Activated CD4-positive, alpha-beta memory T cell treated with anti-CD3 and anti-CD28 coated beads for 36 hours (primary cell): ENCODE measurements around the gene PRKCD. TPM values are rescaled to one million over a fixed set of nuclear protein-coding genes. Genes with fewer than 3 reads are reported as not detected.
A peak's percentile ranks its signal among the peaks of the same experiment; 100 is the strongest.

Source experiments
- CTCF ChIA-PET: fragments of 350-600 bp; sonication (Branson Sonifier 250); formaldehyde crosslinking; loops from one replicate; lab custom pipeline; 2021; ENCODE audit warnings: antibody characterized with exemption, inconsistent platforms; lab: Charles Lee
- POLR2A ChIA-PET: fragments of 350-600 bp; sonication (Branson Sonifier 250); formaldehyde crosslinking; loops from one replicate; lab custom pipeline; 2021; ENCODE audit warnings: antibody characterized with exemption; lab: Charles Lee
- DNase-seq: peaks from one replicate; pipeline ENCODE4 v3.0.0-alpha.2; 2020
- H3K27ac Mint-ChIP-seq: one replicate; pipeline ENCODE4 v1.8.0; 2021; ENCODE audit warnings: mixed read lengths
- H3K27me3 Mint-ChIP-seq: one replicate; pipeline ENCODE4 v1.8.0; 2021; ENCODE audit warnings: mixed read lengths
- H3K36me3 Mint-ChIP-seq: one replicate; pipeline ENCODE4 v1.8.0; 2021; ENCODE audit warnings: mixed read lengths
- H3K4me1 Mint-ChIP-seq: one replicate; pipeline ENCODE4 v1.8.0; 2021; ENCODE audit warnings: low read depth, mixed read lengths
- H3K4me3 Mint-ChIP-seq: one replicate; pipeline ENCODE4 v1.8.0; 2021; ENCODE audit warnings: mild to moderate bottlenecking, mixed read lengths
- H3K9me3 Mint-ChIP-seq: one replicate; pipeline ENCODE4 v1.8.0; 2021; ENCODE audit warnings: mixed read lengths
- intact Hi-C: fragments of 100-400 bp; cut with micrococcal nuclease; formaldehyde crosslinking; loops from one replicate; pipeline ENCODE4 v1.15.1; 2023
- total RNA-seq, 2 experiments: library from RNA; stranded (reverse); gene quantifications; one replicate each; pipeline ENCODE4 v1.2.3, GENCODE V29; 2021

Gene PRKCD
- total RNA-seq, 2 experiments from 2014 or later: 23.8 to 25.9 TPM

GRCh38 chr3:53140847-53141845 is 19.9 kb upstream of the PRKCD start:
- Mint-ChIP-seq H3K27ac (no peak overlapping the region), H3K36me3 (no peaks in the 10 kb centered on the region), H3K4me1 (no peaks in the 10 kb centered on the region), H3K4me3 (no peak overlapping the region), H3K9me3 (no peaks in the 10 kb centered on the region), H3K27me3 (no peaks in the 10 kb centered on the region)
- intact Hi-C loops: no loop called here
- DNase-seq: peak; percentile 37
- POLR2A ChIA-PET: interaction anchor here (1.0 kb wide), 1 partner anchor 26 kb away, joined by 3 read pairs; no protein-coding TSS in a partner anchor
- CTCF ChIA-PET: interaction anchor here (2.1 kb wide), 1 partner anchor 9 kb away, joined by 6 read pairs; no protein-coding TSS in a partner anchor

- no peak for DNase-seq
- ChIA-PET POLR2A (no interaction called here), CTCF (no interaction called here)
- H3K36me3 Mint-ChIP-seq: no peaks in the 10 kb centered on the region
- no peak overlapping the region for H3K4me3 Mint-ChIP-seq
- H3K4me1 Mint-ChIP-seq: no peaks in the 10 kb centered on the region
- no peaks in the 10 kb centered on the region for H3K9me3 Mint-ChIP-seq
- no peaks in the 10 kb centered on the region for H3K27me3 Mint-ChIP-seq
- no peak overlapping the region for H3K27ac Mint-ChIP-seq
- intact Hi-C loops: no loop called here
These were observed 18.0 kb upstream of the PRKCD start for GRCh38 chr3:53142986-53143385.

GRCh38 chr3:53144446-53144845 is 16.6 kb upstream of the PRKCD start:
- Mint-ChIP-seq H3K4me3 (no peak overlapping the region), H3K9me3 (no peaks in the 10 kb centered on the region), H3K36me3 (no peaks in the 10 kb centered on the region), H3K27me3 (no peaks in the 10 kb centered on the region), H3K4me1 (no peaks in the 10 kb centered on the region), H3K27ac (no peak overlapping the region)
- POLR2A ChIA-PET: no interaction called here
- intact Hi-C loops: no loop called here
- no peak for DNase-seq
- CTCF ChIA-PET: interaction anchor here (2.2 kb wide), 1 partner anchor 10 kb away, joined by 9 read pairs; no protein-coding TSS in a partner anchor

DNA sequence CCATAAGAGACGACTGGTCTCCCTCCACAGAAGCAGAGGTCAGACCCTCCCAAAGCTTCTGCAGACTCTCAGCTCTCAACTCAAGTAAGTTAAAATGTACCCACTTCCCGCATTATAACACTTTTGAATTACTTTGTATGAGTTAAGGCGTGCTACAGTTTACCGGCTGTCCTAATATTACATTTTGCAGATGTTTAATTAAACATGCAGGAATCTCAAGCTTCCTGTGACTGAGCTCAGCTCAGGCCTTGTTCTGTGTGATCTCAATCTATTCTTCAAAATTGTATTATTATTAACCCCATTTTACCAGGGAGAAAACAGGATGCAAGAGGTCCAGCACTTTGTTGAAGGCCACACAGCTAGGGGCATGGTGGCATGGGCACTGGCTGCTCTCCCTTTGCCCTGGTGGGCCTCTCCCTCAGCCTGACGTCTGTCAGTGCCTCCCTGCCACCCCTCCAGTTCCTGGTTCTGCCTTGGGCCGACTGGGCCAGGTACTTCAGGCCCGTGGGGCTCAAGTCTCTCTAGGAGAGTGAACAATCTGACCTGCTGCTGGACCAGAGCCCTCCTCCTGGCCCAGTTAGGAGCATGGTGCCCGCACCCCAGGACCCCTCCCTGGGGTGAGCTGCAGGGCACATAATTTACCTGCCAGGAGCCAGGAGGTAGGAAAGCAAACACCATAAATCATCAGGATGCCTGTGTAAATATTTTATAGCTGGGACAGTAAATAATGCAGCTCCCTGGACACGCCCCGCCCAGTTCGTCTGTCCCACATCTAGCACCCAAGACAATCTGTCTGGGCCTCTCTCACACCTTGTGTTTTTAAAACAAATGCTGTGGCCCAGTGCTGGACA is 15.9 kb upstream of the PRKCD start:
- Mint-ChIP-seq H3K36me3 (no peaks in the 10 kb centered on the region), H3K9me3 (no peaks in the 10 kb centered on the region), H3K4me1 (no peaks in the 10 kb centered on the region), H3K27me3 (no peaks in the 10 kb centered on the region), H3K27ac (no peak overlapping the region), H3K4me3 (no peak overlapping the region)
- no peak for DNase-seq
- POLR2A ChIA-PET: no interaction called here
- CTCF ChIA-PET: interaction anchor here (1.0 to 2.2 kb wide), 3 partner anchors 8 to 51 kb away, joined by 3 to 9 read pairs (median 3); no protein-coding TSS in a partner anchor
- intact Hi-C loops: no loop called here

DNA sequence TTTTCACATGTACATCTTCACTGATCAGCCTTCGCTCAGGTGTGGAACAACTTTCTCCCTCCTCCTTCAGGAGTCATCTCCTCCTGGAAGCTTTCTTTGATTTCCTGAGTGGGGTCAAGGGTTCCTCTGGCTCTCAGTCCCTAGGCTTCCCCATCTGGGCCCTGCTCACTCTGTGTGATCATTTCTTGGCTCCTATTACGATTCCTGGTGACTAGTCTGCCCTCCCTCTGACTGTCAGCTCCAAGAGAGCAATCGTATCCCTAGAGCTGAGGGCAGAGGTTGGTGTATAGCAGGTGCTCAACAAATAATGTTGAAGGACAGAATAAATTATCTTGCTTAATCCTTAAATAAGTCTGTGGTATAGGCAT is 15.3 kb upstream of the PRKCD start:
- H3K27me3 Mint-ChIP-seq: no peaks in the 10 kb centered on the region
- H3K4me1 Mint-ChIP-seq: no peaks in the 10 kb centered on the region
- H3K4me3 Mint-ChIP-seq: no peak overlapping the region
- H3K36me3 Mint-ChIP-seq: no peaks in the 10 kb centered on the region
- CTCF ChIA-PET: interaction anchor here (1.0 to 2.2 kb wide), 4 partner anchors 9 to 51 kb away, joined by 3 to 9 read pairs (median 4); no protein-coding TSS in a partner anchor
- H3K9me3 Mint-ChIP-seq: no peaks in the 10 kb centered on the region
- no peak for DNase-seq
- H3K27ac Mint-ChIP-seq: no peak overlapping the region
- intact Hi-C loops: no loop called here
- POLR2A ChIA-PET: no interaction called here

DNA sequence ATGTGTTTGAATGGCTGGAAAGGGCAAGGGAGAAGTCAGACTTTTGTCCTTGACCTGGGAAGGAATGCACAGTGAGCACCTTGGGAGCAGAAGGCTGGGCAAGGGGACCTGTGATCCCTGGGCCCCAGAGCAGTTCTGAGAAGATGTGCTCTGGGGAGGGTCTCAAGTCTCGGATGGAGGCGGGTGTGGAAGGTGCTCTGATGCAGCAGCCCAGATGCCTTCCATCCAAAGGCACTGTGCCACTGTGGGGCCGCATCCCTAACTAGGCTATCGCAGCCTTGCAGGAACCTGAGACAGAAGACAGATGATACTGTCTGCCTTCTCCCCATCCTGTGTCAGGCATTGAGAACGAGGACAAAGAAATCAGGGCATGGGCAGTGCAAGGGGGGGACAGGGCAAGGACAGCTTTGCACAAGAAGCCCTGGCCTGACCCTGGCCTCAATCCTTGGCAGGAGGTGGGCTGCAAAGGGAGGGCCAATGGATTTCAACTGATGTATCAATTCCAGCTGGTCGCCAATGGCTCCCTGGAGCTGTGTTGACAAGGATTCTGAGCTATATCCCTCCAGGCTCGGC is 14.6 kb upstream of the PRKCD start:
- Mint-ChIP-seq H3K27me3 (no peaks in the 10 kb centered on the region), H3K4me1 (no peaks in the 10 kb centered on the region), H3K9me3 (no peaks in the 10 kb centered on the region), H3K27ac (no peak overlapping the region), H3K36me3 (no peaks in the 10 kb centered on the region), H3K4me3 (no peak overlapping the region)
- POLR2A ChIA-PET: no interaction called here
- intact Hi-C loops: no loop called here
- CTCF ChIA-PET: interaction anchor here (1.0 to 1.5 kb wide), 3 partner anchors 9 to 50 kb away, joined by 3 to 5 read pairs (median 3); no protein-coding TSS in a partner anchor
- DNase-seq: no peak

DNA sequence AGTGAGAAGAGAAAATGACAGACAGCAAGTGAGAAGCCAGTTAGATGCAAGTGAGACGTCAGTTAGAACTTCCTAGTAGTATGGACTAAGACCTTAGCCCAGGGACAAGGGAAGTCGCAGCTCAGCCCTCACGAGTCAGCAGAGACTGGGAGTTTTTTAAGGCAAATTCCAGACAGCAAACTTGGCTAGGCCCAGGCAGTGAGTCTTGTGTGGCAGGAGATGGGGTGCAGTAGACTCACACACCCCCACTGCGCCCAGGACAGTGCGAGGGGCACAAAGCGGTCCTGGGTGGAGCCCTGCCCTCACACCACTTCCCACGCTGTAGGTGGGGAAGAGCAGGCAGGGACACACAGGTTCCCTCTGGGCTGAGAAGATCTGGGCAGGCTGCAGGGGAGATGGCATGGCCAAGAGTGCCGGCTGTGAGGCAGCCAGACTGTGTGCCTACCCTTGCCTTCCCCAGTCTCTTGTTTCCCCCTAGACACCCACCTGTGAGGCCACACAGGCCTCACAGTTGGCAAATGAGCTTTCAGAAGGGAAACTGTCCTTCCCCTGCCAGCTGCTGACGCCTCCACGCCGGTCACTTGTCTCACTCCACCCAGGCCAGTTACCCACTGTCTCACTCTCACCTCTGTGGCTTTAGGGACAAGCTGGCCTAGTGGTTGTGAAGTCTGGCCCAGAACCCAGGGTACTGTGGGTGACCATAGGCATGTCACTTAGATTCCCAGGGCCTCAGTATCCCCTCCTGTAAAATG is 13.7 kb upstream of the PRKCD start:
- H3K27me3 Mint-ChIP-seq: no peaks in the 10 kb centered on the region
- H3K36me3 Mint-ChIP-seq: no peaks in the 10 kb centered on the region
- POLR2A ChIA-PET: interaction anchor here (1.4 kb wide), 1 partner anchor 13 kb away, joined by 3 read pairs; the partner anchor contains the start of gene PRKCD
- H3K9me3 Mint-ChIP-seq: no peaks in the 10 kb centered on the region
- no peaks in the 10 kb centered on the region for H3K4me1 Mint-ChIP-seq
- H3K4me3 Mint-ChIP-seq: no peak overlapping the region
- DNase-seq: no peak
- intact Hi-C loops: no loop called here
- CTCF ChIA-PET: interaction anchor here (1.2 to 1.5 kb wide), 2 partner anchors 13 kb away, joined by 4 to 5 read pairs; no protein-coding TSS in a partner anchor
- no peak overlapping the region for H3K27ac Mint-ChIP-seq

DNA sequence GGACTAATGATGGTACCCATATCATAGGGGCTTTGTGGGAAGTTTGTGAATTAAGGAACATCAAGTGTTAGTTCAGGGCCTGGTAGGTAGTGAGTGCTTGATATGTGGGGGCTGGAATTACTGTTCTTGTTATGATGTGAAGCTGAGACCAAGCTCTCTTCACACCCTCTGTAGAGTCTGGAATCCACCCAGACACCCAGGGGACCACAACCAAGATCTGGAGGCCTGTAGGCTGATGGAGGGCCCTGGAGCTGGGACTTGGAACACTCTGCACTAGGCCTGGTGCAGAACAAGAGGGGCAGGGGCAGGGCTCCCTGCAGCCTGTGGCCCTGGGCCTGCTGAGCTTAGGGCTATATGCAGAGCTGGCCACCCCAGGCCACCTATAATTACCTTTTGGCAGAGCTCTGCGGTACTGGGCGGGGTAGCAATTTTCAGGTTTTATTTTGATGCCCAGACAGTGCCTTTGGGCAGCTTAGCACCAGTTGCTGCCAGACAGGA is 13.1 kb upstream of the PRKCD start:
- H3K36me3 Mint-ChIP-seq: no peaks in the 10 kb centered on the region
- H3K27ac Mint-ChIP-seq: no peak overlapping the region
- no peaks in the 10 kb centered on the region for H3K4me1 Mint-ChIP-seq

GRCh38 chr3:53149006-53149690 is 11.9 kb upstream of the PRKCD start:
- Mint-ChIP-seq H3K36me3 (no peaks in the 10 kb centered on the region), H3K27me3 (peaks cover 4% of the 10 kb centered on the region), H3K27ac (no peak overlapping the region), H3K4me1 (no peaks in the 10 kb centered on the region), H3K9me3 (no peaks in the 10 kb centered on the region), H3K4me3 (no peak overlapping the region)
- POLR2A ChIA-PET: interaction anchor here (1.4 kb wide), 1 partner anchor 11 kb away, joined by 3 read pairs; the partner anchor contains the start of gene PRKCD
- no peak for DNase-seq
- CTCF ChIA-PET: no interaction called here
- intact Hi-C loops: no loop called here

More for the DNA sequence above, 13.1 kb upstream of the PRKCD start:
- Mint-ChIP-seq H3K4me3 (no peak overlapping the region), H3K9me3 (no peaks in the 10 kb centered on the region), H3K27me3 (no peaks in the 10 kb centered on the region)
- DNase-seq: no peak
- intact Hi-C loops: no loop called here
- POLR2A ChIA-PET: interaction anchor here (1.4 kb wide), 1 partner anchor 13 kb away, joined by 3 read pairs; the partner anchor contains the start of gene PRKCD
- CTCF ChIA-PET: interaction anchor here (1.2 kb wide), 1 partner anchor 13 kb away, joined by 4 read pairs; no protein-coding TSS in a partner anchor

DNA sequence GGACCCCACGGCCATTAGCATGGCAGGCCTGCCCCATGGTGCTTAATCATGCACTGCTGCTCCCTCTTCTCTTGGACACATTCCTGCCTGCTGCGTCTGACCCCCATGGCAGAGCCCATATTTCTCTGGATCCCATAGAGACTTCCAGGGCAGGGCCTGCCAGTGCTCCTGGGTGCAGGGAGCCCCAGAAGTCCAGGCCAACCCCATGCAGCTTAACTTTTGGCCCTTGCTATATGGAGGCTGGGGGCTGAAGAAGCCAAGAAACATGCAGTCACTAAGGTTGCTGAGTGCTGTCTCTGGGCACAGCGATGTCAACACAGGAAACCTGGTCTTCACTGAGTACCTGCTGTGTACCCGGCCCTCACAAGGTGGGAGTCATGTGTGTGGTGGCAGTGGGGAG is 11.3 kb upstream of the PRKCD start:
- no peak for DNase-seq
- Mint-ChIP-seq H3K9me3 (no peaks in the 10 kb centered on the region), H3K27me3 (peaks cover 9% of the 10 kb centered on the region), H3K4me1 (no peaks in the 10 kb centered on the region), H3K36me3 (no peaks in the 10 kb centered on the region), H3K4me3 (no peak overlapping the region), H3K27ac (no peak overlapping the region)
- ChIA-PET CTCF (interaction anchor here (0.8 kb wide), 1 partner anchor 47 kb away, joined by 3 read pairs; no protein-coding TSS in a partner anchor), POLR2A (no interaction called here)
- intact Hi-C loops: no loop called here
